Cerebellar cortex (tissue), 1 donor: ENCODE results near the gene CELF1.
"Not testable (repeated sequence)": the region's sequence is repeated elsewhere in the genome, so short reads cannot be mapped to it uniquely, and the experiment has no call there.

Experiments used
- DNase-seq: peaks from one replicate; pipeline ENCODE4 v3.0.0-alpha.2; 2015; ENCODE audit warnings: low spot score

The CELF1 gene

DNA sequence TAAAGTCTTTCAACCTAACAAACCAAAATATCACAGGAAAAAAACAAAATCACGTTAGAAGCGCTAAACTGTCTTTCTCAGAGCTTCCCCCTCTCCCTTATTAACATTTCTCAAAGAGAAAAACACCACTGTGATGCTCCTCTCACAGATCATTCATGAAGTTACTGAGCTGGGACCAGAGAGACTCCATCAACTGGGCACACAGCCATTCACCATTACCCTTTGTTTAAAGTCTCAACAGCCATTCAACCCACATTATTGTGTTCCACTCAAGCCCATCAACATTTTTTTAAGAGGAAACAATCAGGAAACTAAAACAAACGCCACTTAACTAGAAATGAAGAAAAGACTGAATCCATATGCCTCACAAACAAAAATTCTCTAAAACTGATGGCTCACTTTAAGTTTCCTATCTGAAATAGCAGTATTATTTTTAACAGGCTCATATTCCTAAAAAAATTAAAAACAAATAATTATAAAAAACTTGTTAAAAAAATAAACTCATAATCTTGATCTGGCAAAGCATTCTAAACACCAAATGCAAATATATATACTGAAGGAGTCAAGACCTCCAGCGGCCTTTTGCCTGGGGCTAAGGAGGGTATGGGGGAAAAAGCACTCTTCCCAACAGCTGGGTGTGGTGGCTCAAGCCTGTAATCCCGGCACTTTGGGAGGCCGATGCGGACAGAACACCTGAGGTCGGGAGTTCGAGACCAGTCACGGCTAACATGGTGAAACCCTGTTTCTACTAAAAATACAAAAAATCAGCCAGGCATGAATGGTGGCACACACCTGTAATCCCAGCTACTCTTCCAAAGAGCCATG, 14.0 kb downstream of the CELF1 start:
- DNase-seq: no peak

DNA sequence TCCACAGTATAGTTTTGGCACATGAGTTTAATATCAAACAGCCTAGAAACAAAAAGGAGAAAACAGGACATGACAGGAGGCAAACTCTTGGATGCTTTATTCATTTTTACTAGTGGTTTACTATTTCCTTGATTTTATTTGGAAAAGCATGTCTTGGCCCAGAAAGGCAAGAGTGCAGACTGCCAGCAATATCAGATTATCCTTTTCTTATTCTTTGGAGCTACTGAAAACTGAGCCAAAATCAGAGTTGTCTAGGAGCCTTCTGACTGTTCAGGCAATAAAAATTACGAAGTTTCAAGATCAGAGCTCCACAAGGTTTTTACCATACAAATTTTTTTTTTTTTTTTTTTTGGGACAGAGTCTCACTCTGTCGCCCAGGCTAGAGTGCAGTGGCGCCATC, 16.0 kb downstream of the CELF1 start:
- no peak for DNase-seq

DNA sequence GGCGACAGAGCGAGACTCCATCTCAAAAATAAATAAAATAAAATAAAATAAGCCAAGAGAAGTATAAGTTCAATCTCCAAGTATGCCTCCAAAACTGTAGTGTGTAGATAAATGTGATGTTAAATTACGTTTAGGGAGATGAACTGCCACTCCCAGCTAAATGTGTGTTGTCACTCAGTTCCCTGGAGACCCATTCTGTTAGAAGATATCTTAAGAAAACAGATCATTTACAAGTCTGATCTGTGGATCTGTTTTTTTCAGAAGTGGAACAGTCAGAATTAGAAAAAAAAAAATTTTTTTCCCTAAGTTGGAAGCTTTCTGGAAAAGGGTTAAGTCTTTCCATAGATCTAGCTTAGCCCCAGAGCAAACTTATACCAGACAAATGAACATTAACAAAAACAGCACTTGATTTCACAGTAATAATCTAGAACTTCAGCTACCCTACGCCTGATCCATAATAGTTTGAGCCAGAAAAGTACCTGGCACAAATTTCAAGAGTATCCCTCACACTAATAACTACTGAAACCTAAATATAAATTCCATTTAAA, 18.2 kb downstream of the CELF1 start:
- no peak for DNase-seq

DNA sequence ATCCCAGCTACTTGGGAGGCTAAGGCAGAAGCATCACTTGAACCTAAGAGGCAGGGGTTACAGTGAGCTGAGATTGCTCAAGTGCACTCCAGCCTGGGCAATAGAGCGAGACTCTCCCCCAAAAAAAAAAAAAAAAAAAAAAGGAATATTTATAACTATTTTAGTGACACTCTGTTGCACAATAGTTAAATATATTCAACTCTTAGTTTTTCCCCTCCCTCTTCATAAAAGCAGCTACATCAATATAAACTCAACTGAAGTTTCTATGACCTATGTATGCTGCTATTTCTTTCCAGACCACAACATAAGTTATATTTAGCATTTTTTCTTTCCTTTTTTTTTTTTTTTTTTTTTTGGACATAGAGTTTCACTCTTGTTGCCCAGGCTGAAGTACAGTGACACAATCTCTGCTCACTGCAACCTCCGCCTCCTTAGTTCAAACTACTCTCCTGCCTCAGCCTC, 19.2 kb downstream of the CELF1 start:
- DNase-seq: no peak

DNA sequence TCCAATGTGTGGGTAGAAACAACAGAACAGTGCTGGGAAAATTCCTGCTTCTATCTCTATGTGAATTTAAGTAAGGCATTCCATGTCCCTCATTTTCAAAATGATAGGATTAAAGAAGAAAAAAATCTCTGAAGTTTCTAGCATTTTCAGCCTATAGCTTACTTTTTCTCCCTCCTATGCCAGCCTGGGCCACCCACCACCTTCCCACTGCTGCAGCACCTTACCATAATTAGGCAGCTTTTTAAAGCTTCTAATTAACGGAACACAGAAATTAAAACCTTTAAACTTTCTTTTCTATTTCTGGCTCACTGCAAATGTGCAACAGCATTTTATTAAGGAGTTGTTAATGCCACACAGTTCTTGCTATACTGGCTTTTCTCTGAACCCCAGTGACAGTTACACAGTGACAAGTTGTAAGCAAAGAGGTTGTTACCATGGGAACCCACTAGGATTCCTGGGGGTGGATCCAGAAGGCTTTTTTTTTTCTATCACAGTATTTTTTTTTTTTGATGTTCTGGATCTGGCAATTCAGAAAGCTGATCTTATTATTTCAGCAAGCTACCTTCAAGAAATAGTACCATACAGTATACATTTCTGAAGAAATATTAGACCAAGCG, 20.2 kb downstream of the CELF1 start:
- no peak for DNase-seq

DNA sequence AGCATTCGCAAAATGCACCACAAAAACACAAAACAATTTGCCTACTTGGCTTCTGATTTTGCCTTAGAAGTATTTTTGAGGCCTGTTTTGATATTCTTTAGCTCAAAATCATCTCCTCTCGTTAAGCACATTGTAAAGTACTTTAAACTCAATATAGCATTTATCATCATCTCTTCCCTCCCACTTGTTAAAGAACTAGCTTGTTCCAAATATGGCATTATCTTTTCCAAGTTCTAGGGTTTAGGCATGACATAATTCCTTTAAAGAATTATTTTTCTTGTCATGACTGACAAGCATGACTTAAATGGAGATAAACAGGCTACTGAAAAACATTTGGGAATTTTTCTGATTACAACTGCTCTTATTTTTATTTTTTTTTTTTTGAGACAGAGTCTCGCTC, 21.3 kb downstream of the CELF1 start:
- DNase-seq: no peak

DNA sequence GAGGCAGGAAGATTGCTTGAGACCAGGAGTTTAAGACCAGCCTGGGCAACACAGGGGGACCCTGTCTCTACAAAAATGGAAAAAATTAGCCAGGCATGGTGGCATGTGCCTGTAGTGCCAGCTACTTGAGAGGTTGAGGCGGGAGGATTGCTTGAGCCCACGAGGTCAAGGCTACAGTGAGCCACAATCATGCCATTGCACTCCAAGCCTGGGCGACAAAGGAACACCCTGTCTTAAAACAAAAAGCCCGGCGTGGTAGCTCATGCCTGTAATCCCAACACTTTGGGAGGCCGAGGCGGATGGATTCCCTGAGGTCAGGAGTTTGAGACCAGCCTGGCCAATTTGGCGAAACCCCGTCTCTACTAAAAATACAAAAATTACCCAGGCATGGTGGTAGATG, 22.2 kb downstream of the CELF1 start:
- not testable (repeated sequence) for DNase-seq

DNA sequence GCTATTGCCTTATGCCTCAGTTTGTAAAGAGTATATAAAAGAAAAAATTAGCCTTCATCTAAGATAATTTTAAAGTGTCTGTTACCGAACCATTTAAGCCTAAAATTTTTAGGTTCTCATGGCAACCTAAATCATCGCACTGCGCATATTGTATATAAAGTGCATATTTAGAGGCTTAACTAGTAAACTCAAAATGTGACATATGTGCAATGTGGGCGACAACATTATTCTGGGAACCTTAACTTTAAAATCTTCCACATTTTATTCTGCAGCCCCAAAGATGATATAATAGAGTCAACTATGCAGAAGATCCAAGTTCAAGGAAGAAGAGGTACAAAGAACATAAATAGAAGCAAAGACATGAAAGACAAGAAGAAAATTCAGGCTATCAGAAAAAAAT, 23.0 kb downstream of the CELF1 start:
- DNase-seq: no peak

DNA sequence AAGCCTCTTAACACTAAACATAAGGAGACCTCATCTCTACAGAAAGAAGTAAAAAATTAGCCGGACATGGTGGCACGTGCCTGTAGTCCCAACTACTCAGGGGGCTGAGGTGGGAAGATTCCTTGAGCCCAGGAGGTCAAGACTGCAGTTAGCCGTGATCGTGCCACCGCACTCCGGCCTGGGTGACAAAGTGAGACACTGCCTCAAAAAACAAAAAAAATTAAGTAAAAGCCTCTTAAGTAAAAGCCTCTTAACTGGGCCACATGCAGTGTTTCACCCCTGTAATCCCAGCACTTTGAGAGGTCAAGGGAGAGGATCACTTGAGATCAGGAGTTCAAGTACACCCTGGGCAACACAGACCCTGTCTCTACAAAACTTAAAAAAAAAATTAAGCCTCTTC, 25.7 kb downstream of the CELF1 start:
- no peak for DNase-seq

DNA sequence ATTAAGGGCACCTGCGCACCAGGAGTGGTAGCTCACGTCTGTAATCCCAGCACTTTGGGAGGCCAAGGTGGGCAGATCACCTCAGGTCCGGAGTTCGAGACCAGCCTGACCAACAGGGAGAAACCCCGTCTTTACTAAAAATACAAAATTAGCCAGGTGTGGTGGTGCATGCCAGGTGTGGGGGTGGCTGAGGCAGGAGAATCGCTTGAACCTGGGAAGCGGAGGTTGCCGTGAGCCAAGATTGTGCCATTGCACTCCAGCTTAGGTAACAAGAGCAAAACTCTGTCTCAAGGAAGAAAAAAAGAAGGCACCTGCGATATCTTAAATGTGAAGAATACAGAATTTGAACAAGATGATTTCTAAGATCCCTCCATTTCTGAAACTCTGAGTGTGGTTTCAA, 26.9 kb downstream of the CELF1 start:
- DNase-seq: not testable (repeated sequence)

DNA sequence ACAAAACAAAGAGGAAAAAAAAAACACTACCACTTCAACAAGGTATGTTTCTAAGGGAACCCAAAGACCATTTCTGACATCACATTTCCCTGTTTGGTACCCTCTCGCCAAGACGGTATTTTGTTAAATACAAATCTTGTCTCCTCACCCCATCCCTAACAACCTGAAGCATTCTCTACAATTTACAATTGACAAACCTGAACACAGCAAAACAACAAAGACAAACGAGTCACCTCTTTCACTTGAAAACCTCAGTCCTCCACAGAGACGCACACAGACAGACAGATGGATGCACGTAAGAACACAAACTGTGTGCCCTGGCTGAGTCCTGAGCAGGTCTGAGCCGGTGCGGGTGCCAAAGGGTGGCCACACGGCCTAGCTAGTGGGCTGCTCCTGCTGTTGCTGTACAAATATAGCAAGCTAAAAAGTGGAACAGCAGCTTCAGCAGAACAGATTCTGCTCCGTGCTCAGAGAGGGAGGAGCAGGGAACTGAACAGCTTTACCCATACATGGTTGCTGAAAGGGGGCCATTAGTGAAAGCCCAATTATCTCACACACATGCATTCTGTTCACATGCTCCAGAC, 28.5 kb downstream of the CELF1 start:
- peak; percentile 96 for DNase-seq

DNA sequence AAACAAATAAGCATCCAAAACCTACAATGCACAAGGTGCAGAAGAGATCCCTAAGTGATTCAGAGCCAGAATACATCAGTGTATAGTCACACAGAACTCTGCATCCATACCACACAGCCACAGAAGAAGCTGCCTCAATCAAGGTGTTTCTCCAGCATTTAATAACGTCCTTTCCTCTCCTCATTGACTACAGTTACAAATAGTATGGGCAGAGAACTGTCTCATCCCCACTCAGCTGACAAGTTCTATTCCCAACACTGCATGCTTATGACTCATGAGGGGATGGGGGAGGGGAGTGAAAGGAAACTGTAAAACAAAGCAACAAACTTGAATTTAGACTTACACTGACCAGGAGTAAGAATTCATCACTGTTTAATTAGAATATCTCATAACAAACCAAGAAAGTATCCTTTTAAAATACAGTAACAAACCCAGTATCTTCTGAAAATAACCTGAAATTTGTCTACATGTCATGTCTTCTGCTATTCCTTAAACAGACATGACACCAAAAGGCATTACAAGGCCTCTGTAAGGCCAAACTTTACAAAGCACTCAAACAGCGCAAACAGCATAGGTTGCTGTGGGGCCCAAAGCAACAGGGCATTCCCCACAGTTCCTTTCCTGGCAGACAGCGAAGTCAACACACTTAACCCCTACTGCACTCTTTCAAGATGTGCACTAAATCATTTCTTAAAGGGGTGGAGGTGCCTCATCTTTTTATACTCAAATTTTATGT, 29.3 kb downstream of the CELF1 start:
- DNase-seq: no peak

DNA sequence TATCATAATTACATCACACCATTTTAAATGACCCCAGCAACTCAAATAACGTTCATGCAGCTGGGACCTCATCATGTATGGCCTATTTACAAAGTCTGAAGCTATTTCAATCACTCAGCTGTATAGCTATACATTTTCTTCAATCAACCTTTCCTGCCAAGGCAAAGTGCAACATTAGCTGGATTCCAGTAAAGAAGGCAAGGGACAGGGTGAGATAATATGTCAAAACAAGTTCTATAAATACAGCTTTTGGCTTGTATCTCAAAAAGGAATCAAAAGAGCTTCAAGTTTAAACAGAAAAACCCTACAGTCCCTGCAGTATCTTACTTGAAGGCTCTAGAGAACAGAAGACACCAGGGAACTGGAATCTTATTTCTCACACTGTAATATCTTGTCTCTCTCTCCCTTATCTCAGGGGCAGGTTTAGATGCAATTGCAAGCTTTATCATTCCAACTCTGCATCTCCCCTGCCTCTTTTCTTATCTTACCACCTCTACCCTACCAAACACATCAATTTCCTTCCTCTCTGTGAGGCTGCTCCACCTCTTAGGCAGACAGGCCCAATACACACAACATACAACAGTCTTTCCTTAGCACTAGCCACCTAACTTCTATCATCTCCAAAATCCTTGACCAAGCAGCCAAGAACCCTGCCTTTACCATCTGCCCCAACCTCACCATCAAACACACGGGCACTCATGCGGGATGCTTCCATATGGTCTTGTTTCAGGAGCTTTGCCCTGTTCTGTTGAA, 34.5 kb downstream of the CELF1 start:
- peak; percentile 96 for DNase-seq

DNA sequence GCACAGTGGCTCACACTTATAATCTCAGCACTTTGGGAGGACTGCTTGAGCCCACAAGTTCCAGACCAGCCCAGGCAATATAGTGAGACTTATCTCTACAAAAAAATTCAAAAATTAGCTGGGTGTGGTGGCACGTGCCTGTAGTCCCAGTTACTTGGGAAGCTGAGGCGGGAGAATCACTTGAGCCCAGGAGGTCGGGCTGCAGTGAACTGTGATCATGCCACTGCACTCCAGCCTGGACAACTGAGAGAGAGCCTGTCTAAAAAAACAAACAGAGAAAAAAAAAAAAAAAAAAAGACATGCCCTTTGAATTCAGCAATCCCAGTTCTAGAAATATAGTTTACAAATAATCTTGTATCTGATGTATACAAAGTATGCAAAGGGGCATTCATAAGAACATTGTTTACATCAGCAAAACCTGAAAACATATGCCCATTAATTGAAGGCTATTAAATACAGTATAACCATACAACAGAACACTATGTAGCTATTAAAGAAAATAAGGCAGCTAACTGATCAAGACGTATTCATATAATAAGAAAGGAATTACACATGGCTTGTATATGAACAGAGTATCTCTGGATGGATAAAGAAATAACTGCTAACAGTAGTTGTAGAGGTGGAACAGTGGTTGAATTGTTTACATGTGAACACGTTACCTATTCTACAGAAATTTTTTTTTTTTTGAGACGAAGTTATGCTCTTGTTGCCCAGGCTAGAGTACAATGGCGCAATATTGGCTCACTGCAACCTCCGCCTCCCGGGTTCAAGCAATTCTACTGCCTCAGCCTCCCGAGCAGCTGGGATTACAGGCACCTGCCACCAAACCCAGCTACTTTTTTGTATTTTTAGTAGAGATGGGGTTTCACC, 35.7 kb downstream of the CELF1 start:
- no peak for DNase-seq

DNA sequence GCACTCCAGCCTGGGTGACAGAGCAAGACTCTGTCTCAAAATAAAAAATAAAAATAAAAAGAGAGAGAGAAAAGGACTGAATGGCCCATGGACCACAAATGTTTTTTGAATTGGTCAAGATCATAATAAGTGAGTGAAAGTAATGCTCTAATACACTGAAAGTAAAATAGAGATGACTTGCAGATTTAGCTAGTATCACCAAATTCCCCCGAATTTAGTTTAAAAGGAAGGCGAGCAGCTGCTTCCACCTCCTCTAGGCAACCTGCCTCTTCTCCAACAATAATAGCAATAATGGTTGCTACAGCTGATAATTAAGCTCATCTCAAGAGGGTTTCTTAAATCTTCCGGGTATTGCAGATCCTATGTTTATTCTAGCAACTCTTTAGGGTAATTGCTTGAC, 36.8 kb downstream of the CELF1 start:
- DNase-seq: no peak

DNA sequence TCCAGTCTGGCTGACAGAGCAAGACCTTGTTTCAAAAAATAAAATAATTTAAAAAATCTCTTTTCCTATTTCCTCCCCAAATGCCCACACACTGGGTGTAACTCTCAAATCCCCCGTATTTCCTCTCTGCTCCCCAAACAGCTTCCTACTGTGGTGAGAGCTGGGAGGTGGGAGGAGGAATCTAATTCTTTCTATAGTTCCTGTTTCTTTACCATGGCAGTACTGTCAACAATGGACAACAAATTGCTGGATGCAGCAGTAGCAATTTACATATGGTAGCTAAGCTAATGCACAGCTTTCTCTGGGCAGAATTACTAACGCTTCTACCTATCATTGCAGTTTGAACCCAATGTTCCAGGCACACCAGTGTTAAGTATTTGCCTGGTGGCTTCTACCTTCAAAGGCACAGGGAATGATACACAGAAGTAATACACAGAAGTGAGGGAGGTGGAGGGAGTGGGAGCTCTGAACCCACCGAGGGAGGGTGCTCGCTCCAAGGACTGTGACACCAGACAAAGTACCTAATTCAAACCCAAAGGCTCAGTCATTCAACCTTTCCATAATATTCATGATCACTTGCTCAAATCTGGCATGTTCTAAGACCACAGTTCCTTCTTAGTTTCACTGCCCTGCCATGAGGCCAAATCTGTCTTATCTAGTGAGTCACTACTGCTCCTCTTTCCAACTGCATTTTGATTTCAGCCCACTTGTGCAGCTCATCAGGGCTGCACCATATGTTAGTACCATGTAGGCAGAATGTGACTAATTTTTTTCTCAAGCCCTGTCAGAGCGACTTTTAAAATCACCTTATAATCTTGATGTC, 37.9 kb downstream of the CELF1 start:
- DNase-seq: peak; percentile 91

DNA sequence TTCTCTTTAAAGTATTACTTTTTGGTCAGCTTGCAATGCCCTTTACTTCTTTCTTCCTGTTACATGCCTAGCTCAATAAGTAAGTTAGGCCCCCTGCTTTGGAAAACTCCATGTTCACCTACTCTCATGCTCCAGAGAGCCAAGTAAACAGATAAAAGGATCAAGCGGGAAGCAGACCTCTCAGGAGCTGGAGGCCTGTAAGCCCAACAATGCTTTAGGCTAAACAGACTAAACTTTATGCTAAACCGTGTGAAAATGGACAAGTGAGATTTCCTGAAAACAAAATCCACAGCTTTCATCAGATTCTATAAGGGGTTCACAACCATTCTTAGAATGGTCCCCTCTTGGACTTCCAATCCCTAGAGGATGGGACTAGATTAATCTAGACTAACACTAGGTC, 40.2 kb downstream of the CELF1 start:
- DNase-seq: no peak

DNA sequence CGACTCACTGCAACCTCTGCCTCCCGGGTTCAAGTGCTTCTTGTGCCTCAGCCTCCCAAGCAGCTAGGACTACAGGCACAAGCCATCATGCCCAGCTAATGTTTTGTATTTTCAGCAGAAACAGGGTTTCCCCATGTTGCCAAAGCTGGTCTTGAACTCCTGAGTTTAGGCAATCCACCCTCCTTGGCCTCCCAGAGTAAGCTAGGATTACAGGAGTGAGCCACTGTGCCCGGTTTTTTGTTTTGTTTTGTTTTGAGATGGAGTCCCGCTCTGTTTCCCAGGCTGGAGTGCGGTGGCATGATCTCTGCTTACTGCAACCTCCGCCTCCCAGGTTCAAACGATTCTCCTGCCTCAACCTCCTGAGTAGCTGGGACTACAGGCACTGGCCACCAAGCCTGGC, 41.0 kb downstream of the CELF1 start:
- no peak for DNase-seq

DNA sequence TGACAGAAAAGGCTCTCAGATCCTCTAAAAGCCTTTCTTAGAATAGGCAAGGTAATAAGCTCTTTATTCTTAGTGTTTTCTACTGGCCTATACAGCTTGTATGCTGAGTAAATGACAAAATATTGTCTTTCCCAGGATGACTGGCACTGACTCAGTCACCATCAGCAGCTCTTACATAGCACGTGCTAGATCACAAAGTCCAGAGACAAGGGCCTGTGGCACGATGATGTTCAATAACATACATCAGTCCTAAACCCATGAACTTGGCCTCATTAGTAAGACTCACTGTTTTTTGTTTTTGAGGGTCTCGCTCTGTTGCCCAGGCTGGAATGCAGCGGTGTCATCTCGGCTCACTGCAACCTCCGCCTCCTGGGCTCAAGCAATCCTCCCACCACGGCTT, 42.7 kb downstream of the CELF1 start:
- no peak for DNase-seq

DNA sequence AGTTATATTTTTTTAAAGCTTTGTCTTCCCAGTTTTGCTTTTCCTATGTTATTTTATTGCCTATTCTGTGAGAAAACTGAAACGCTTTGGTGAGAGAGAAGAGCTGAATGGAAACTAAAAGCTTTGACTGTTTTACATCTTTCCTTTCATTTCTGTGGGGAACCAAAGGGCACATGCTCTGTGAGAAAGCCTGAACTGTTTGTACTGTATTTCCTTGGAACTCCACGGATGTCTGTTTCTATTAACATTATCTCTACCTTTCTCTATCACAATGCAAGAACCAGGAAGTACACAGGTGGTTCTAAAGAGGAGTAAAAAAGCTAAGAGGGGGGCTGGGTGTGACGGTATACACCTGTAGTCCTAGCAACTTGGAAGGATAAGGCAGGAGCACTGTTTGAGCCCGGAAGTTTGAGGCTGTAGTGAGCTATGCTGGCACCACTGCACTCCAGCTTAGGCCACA, 43.8 kb downstream of the CELF1 start:
- no peak for DNase-seq
